Activated T-helper 9 cell treated with anti-CD3 and anti-CD28 coated beads, Interleukin-2, amount 50 U/mL, for 16 hours (primary cell): Measurements from ENCODE around the gene ITPR3.

ENCODE experiments used
- DNase-seq: peaks from one replicate; pipeline ENCODE4 v3.0.0-alpha.2; 2020; ENCODE audit warnings: low read depth

Gene ITPR3

GRCh38 chr6:33620856-33621710 lies at the start of gene ITPR3:
TSS of gene ITPR3 (plus strand) at chr6:33621322. CDS start at chr6:33621603, 281 bp downstream.
- peak; percentile 63 for DNase-seq

GRCh38 chr6:33571637-33572316 lies 49.3 kb upstream of the ITPR3 start:
- no peak for DNase-seq

DNA sequence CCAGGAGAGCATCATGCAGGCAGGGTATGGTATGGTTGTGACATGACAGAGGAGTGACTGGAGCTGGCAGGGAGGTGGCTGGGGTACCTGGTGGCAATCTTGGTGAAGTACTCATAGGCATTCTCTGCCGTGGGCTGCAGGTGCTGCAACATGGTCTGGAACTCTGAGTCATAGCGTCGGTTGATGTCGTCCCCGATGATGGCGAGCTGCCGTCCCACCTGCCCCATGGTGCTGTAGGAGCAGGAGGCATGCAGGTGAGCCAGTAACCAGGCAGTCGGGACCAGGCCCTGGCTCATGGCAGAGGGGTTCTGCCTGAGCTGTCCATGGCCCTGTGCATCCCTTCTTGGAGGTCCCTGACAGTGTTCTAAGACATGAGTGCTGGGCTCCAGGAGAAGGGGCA lies 45.9 kb upstream of the ITPR3 start:
- DNase-seq, result no peak

GRCh38 chr6:33576668-33577067 lies 44.5 kb upstream of the ITPR3 start:
- no peak for DNase-seq

- DNase-seq, result no peak
Measured at GRCh38 chr6:33577106-33577535, 44.0 kb upstream of the ITPR3 start.

DNA sequence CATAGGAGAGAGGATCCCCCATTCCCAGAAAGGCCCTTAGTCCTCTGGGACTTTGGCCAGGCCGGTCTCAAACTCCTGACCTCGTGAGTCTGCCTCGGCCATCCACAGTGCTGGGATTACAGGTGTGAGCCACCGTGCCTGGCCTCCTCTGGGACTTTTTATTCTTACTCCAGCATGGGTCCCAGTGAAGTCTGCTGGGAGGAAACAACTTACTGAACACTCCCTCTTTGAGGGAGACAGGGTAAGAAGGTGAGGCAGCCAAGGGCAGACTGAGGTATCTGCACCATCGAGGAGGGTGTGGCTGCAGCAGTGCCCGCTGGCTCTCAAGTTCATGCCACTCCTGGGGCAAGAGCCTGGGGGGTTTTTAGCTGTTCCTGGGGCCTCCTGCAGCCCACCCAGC lies 43.4 kb upstream of the ITPR3 start:
- no peak for DNase-seq

DNA sequence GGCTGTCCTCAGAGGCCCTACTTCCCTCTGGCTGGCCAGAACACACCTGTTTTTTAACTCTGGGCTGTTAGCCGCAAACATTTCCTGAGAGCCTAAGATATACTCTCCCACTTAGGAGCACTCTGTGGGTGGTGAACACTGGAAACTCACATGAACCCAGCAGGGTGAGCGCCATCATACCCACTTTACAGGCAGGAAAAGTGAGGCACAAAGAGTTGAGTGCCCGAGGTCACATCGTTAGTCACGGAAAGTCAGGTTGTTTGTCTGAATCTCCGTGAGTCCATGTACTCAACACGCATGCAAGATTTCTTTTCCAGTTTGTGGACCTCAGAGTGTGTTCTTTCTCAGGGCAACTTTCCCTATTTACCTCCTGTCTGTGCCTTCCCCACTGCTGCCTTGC lies 43.0 kb upstream of the ITPR3 start:
- DNase-seq, result no peak

GRCh38 chr6:33578588-33579011 lies 42.5 kb upstream of the ITPR3 start:
- no peak for DNase-seq

DNA sequence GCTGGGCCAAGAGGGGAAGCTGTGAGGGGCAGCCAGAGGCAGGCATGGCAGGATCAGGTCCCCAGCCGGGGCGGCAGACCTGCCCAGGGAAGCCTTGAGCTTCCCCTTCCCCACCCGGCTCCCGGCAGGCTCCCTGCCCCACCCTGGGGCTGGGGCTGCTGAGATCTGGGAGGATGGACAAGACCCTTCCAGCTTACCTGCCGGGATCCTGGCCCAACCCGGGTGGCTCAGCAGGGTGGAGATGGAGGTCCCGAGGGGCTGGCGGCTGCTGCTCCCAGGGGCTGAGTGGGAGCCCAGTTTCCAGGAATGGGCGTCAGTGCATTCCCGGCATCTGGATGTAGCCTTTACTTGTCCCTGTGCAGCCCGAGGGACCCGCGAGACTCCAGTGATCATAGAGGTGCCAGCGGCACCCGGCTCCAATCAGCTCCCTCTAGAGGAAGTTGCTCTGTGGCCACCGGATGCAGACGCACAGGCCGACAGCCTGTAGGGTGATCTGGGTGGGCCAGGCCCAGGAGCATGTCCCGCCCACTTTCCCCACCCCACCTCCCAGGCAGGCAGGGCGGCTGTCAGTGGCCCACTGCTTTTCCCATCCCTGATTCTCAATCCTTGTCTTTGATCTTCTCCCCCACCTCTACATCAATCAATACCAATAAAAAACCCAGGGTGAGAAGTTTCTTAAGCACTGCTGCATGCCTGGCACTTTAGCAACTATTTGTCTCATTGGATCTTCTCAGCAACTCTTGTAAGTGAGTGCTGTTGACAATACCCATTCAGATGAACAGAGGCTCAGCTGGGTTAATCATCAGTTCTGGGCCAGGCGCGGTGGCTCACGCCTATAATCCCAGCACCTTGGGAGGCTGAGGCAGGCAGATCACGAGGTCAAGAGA lies 41.1 kb upstream of the ITPR3 start, which contains the start of gene BAK1:
Gene BAK1, minus strand, starts transcription at position 449 of the 887 bp plus-strand sequence. CDS start 2,672 bp downstream, outside the sequence.
- DNase-seq, result peak; percentile 77

DNA sequence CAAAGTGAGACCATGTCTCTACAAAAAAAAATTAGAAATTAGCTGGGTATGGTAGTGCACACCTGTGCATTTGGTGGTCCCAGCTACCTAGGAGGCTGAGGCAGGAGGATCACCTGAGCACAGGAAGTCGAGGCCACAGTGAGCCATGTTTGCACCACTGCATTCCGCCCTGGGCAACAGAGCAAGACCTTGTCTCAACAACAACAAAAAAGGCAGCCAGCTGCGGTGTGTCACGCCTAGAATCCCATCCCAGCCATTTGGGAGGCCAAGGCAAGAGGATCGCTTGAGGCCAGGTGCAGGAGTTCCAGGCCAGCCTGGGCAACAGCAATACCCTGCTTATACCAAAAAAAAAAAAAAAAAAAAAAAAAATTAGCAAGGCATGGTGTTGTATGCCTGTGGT lies 39.9 kb upstream of the ITPR3 start:
- no peak for DNase-seq

DNA sequence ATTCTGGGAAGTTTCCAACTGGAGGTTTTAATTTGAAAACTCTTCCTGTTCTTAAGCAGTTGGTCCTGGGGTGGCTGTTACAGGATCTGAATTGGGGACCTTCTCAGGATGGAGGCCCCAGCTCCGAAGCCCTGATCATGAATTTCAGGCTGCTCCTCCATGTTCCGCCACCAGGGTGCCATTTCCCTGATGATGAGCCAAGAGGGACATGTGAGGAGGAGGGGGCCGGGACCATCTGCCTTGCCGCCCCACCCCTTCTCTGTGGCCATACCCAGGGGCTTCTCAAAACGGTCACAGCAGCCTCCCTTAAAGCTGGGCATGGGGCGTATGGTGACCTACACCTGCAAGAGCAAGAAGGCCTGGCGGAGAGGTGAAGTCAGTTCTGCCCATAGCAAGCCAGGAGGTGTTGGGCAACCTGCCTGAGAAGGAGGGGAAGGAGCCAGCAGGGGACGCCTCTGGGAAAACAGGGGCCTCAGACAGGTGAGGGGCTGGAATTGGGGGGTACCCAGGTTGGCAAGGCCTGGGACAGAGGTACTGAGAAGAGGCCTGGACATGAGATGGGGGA lies 37.4 kb upstream of the ITPR3 start:
- no peak for DNase-seq

DNA sequence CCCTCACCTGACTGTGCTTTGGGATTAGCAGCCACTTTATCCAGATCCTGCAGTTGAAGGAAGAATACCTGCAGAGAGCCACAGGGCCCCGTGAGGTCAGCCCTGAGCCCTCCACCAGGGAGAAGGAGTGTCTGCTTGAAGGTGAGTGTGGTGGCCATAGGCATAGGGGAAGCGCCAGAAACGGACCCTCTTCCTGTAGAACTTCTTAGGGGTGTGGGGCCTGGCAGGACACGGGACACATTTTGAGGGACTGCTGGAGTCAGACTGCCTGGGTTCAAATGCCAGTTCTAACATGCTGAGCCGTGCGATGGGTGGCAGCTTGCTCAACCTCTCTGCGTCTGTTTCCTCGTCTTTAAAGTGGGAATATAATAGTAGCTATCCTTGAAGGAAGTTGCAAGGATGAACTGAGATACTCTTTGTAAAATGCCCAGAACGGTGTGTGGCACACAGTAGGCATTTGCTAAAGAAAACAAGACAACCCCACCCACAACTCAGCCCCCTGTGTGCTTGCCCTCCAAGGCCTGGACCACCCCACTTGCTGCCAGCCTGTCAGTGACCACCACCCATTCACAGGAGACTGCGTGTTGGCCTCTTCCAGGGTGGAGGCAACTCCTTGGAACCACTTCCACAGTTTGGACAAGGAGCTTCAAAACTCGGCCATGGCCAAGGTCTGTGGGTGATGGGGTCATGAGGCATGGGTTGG lies 36.3 kb upstream of the ITPR3 start:
- DNase-seq, result no peak

- peak; percentile 80 for DNase-seq
Measured at GRCh38 chr6:33585403-33586107, 35.6 kb upstream of the ITPR3 start.

GRCh38 chr6:33586108-33586640 lies 34.9 kb upstream of the ITPR3 start:
- no peak for DNase-seq

- DNase-seq, result no peak
Measured at GRCh38 chr6:33587529-33587928, 33.6 kb upstream of the ITPR3 start.

- no peak for DNase-seq
Measured at GRCh38 chr6:33588894-33589293, 32.2 kb upstream of the ITPR3 start.

DNA sequence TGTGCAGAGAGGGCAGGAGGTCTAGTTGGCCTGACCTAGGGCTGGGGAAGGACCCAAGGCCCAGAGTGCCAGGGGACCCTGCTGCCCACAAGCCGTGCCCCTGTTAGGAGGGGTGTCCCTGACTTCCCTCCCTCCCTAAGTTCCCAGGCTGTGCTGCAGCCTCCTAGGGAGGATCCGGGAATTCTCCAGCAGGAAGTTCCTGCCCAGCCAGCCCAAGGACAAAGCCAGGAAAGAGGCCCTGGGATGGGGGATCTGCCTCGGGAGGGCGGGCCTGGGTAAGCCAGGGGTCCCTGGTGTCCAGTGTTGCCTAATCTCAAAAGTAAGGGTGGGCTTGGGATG lies 31.8 kb upstream of the ITPR3 start:
- DNase-seq, result no peak

- no peak for DNase-seq
Measured at GRCh38 chr6:33589731-33590530, 31.2 kb upstream of the ITPR3 start.

GRCh38 chr6:33590531-33591198 lies 30.5 kb upstream of the ITPR3 start:
- DNase-seq, result no peak
